DMS 273 treated with DMSO at 0.1 percent for 48 hours (cell line): Measurements from ENCODE around the gene OSCP1.

Experiments
- DNase-seq: peaks from one replicate; lab custom pipeline; 2025; lab: John Stamatoyannopoulos, UW

The OSCP1 gene

DNA sequence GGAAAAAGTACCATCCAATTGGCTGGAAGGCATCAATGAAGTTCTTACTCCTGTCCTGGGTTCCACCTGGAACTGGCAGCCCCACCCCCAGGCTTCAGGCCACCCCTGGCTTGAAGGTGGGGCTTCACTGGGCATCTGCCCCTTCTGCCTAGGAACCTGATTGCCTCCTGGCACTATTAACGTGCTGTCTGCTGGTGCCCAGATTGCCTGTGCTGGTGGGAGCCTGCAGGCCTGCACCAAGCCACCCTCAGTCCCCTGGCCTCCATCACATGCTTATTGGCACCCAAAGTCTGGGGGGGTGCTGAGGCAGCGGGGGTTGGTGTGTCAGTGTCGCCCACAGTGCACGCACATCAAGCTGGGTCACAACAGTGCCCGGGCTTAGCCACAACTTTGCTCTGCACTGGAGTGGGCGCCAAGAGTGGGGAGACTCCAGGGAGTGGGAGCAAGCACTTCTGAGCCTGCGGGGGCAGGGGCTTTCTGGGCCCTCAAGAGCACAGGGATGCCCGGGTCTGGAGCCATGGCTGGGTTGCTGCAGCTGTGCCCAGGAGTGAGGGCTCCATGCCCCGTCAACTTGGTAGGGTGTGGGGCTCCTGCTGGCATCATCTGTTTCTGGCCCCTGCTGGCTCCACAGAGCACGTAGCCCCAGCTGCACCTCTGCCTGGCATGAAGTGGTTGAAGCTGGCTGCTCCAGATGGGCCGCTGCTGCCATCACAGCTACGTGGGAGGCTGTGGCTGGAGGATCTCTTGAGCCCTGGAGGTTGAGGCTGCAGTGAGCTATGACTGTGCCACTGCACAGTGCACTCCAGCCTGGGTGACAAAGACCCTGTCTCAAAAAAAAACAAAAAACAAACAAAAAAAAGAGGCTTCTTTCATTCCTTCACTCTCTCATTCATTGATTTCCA lies 48.4 kb downstream of the OSCP1 start:
- DNase-seq, result no peak

- DNase-seq, result peak; percentile 33
Observed at GRCh38 chr1:36400825-36401601, 49.2 kb downstream of the OSCP1 start.

DNA sequence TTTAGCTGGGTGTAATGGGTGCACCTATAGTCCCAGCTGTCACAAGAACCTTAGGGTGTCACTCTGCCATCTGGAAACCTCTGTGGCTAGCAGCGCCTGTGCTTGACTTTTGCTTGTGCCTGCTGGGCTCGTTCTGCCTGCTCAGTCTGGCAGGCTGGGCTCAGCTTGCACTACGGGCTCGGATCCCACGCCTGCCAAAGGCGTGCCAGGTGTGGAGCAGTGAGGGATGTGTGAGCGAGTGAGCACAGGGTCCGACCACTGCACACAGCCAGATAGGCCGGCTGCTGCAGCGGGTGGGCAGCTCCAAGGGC lies 49.8 kb downstream of the OSCP1 start:
- no peak for DNase-seq

GRCh38 chr1:36398370-36398977 lies 51.8 kb downstream of the OSCP1 start:
- no peak for DNase-seq

DNA sequence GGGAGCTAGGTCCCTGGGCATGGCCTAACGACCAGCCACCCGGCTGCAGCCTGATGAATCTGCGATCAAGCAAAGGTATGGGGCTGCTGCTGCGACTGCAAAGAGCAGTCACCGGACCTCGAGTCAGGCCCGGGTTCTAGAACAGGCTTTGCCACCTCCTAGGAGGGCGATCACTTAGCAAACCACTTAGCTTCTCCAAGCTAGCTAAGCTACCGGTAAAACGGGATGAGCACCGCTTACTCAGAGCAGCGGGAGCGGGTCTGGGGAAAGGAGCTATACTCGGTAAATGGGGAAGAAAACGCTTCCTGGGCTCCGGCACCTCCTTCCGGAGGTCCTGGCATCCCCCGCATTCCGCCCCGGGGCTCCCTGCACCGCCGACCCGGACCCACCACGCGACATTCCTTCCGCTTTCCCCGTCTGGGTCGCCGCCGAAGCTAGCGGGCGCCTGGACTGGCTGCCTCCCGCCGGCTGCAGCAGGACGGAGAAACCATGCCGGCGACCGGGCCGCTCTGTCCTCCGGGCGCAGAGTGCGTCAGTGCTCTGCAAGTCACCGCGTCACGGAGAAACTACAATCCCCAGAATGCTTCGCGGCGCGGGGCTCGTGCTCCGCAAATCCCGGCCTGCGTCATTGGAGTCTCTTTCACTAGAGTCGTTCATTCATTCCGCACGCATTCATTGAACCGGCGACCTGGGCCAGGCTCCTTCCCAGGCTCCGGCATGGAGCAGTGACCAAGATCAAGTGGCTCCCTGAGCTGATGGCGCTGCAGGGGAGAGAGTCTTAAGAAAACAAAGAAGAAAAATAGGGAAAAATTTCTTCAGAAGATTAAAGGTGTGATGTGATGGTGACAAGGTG lies 52.6 kb downstream of the OSCP1 start, which contains the start of gene LSM10:
LSM10 (minus strand) TSS at position 531 of the 853 bp plus-strand sequence. CDS start 3,779 bp downstream, outside the sequence.
- peak; percentile 79 for DNase-seq

DNA sequence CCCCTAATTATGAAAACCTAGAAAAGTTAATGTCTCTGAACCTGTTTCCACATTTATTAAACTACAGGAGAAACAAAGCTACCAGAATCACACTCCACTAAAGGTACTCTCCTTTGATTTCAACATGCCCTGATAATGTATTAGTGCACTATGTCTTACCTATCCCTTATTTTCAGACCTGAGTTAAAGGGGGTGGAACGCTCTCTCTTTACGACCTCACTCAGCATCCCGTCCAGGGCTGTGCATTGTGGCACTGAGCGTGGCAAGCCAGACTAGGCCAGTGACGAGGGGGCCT lies 53.2 kb downstream of the OSCP1 start:
- DNase-seq, result no peak

- no peak for DNase-seq
Observed at GRCh38 chr1:36396359-36396758, 53.9 kb downstream of the OSCP1 start.

DNA sequence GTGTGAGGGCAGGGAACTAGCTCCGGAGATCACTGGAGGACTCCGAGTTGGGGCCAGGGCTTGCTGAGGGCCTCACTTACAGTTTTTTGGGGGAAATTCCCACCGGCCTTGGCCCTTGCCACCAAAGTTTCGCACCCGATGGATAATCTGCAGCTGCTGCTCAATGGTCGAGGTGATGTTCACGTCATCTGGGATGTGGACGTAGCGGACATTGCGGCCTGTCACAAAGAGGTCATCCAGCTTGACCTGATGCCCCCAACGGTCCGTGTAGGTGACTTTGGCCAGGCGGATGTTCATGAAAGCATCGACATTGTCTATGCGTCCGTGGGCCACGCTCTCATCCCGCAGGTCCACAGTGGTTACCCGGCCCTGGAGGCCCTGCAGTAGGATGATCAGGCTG lies 56.6 kb downstream of the OSCP1 start:
- no peak for DNase-seq

- no peak for DNase-seq
Observed at GRCh38 chr1:36392836-36393235, 57.4 kb downstream of the OSCP1 start.

GRCh38 chr1:36391271-36391670 lies 59.0 kb downstream of the OSCP1 start:
- no peak for DNase-seq

DNA sequence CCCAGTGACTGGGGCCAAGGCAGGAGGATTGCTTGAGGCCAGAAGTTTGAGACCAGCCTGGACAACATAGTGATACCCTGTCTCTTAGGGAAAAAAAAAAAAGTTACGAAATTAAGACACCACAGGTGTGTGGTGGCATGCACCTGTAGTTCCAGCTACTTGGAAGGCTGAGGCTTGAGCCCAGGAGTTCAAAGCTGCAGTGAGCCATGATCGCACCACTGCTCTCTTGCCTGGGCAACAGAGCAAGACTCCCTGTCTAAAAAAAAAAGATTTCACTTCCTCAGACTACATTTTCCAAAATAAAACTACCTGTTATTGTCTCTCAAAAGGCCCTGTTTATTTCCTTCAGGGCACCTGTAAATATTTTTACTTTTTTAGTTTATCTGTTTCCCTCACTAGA lies 59.8 kb downstream of the OSCP1 start:
- no peak for DNase-seq

GRCh38 chr1:36389999-36390398 lies 60.3 kb downstream of the OSCP1 start:
- DNase-seq, result no peak

DNA sequence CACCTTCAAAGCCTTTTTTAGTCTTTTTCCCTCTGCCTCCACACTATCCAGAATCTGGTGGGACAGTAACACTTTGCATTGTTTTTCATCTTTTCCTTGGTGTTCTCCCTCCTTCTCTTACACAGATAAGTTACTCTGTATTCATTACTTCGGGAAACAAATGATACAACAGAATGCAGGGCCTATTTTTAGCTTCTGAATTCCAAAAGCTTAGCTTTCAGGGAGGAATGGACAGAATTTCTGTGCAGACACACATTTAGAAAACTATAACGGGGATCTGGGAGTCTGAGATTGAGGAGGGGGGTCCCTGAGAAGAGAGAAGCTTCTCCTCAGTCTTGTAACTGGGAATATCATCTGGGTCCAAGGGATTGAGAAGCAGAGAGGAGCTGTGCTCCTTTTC lies 61.0 kb downstream of the OSCP1 start:
- no peak for DNase-seq

- no peak for DNase-seq
Observed at GRCh38 chr1:36387141-36387949, 62.9 kb downstream of the OSCP1 start.

DNA sequence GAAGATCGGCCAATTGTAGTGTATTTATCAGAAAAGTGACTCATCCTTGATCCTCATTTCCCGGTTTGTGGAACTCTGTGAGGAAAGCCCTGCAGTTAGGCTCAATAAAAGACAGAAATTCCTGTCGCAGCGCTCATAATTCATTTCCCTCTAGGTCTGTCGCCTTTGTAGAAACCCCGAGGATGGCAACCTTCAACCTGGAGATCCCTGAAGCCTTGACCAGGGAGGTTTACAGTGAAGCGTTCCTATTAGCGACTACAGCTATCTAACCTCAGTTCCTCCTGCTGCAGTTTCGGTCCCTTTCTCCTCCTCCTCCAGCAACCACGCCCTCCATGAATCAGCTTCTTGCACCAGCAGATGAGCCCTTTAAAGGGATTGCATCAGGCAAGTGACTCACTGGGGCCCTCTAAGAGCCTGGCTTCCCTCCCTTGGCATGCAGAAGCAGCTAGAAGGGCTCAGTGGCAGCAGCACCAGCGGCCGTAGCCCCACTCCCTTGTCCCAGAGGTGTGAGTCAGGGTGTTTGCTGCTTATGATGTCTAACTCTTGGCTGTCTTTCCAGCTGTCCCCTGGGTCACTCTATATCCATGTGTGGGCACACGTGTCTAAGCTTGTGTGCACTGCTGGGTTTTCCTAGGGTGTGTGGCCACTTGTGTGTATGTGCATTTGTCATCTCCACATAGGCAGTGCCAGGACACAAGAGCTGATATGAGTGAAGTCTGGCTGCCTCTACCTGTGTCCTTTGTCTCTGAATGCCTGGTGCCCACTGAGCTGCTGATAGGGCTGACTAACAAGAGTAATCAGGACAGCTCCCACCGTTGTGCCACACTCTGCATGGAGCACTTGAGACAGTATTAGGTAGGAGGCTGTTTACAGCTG lies 63.7 kb downstream of the OSCP1 start:
- peak; percentile 92 for DNase-seq

GRCh38 chr1:36385410-36386264 lies 64.6 kb downstream of the OSCP1 start, which contains the start of gene STK40:
STK40 (minus strand) TSS chr1:36385924; CDS start chr1:36361332, 24,592 bp downstream.
- DNase-seq, result peak; percentile 97

DNA sequence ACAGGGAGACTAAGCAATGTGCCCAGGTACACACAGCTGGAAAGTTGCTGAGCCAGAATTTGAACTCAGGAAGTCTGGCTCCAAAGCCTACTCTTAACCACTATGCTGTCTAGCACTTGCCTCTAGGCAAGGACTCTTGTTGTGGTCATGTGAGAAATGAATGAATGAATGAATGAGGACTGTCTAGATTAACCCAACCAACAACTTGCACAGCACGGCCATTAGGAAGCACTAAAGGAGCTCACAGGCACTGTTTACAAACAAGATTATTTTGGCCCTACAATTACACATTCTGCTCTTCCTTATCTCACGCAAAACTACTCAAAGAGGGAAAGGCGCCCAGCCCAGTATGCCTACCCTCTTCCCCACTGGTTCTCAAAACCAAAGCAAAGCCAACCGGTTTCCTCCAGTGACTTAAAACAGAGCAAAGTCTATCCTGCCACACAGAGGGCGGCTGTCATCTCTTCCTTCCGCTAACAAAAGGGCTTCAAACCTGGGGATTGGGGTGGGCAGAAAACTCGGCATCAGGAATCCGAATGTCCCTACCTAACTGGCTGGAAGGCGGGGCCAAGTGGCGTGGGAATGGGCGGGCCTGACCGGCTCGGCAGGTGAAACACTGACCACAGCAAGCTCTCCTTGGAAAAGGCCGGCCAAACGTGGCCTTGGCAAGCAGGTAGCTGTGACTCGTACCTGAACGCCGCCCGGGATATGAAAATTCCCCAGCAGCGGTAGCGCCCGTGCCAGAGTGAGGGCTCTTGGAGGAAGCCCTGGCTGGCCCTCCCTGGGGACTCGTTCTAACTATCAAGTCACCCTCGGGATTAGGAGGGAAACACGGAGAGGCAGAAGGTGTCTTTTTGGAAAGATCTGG lies 65.5 kb downstream of the OSCP1 start:
- no peak for DNase-seq

DNA sequence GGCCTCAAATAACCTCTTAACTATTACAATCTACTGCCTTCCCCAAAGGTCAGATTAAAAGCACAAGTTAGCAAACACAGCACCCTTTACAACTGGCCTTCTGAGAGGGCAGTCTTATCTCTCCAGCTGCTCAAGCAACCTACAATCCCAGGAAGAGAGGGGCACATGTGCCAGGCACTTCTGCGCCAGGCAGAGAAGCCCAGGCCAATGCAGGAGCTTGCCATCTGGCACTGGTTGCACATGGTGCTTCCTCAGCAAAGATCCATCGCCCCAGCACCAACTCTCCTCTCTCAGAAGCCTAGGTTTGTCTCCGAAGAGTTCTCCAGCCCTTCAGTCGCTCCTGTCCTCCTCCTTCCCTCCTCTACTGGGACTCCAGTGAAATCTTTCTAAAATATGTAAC lies 67.0 kb downstream of the OSCP1 start:
- DNase-seq, result peak; percentile 58
